Activated CD4-positive, alpha-beta T cell treated with anti-CD3 and anti-CD28 coated beads, Interleukin-2, amount 50 U/mL, for 48 hours (primary cell): Measurements from ENCODE around the gene MSRB2.
"Not testable (repeated sequence)": the region's sequence is repeated elsewhere in the genome, so short reads cannot be mapped to it uniquely, and the experiment has no call there.

Experiments used
- DNase-seq, 2 experiments: peaks; one replicate each; pipeline ENCODE4 v3.0.0-alpha.2; 2020

Gene MSRB2

GRCh38 chr10:23095404-23095965 lies at the start of gene MSRB2:
Gene MSRB2 (plus strand): TSS chr10:23095579. CDS start chr10:23095609, 30 bp downstream.
- DNase-seq = peak; percentile 79 to 81

- no peak for DNase-seq
Observed at GRCh38 chr10:23046027-23046426, 49.4 kb upstream of the MSRB2 start.

- DNase-seq = no peak
Observed at GRCh38 chr10:23047201-23048050, 48.0 kb upstream of the MSRB2 start.

- DNase-seq = no peak
Observed at GRCh38 chr10:23048191-23048590, 47.2 kb upstream of the MSRB2 start.

- DNase-seq = no peak
Observed at GRCh38 chr10:23051278-23051677, 44.1 kb upstream of the MSRB2 start.

- DNase-seq = no peak
Observed at GRCh38 chr10:23051855-23052331, 43.5 kb upstream of the MSRB2 start.

- DNase-seq = no peak
Observed at GRCh38 chr10:23053036-23053435, 42.3 kb upstream of the MSRB2 start.

GRCh38 chr10:23055424-23056185 lies 39.8 kb upstream of the MSRB2 start:
- no peak for DNase-seq

GRCh38 chr10:23056186-23056579 lies 39.2 kb upstream of the MSRB2 start:
- no peak for DNase-seq

- DNase-seq = no peak
Observed at GRCh38 chr10:23058366-23058765, 37.0 kb upstream of the MSRB2 start.

GRCh38 chr10:23060918-23061317 lies 34.5 kb upstream of the MSRB2 start:
- DNase-seq = no peak

- no peak for DNase-seq
Observed at GRCh38 chr10:23063045-23063972, 32.1 kb upstream of the MSRB2 start.

- no peak for DNase-seq
Observed at GRCh38 chr10:23063973-23064812, 31.2 kb upstream of the MSRB2 start.

GRCh38 chr10:23064813-23065114 lies 30.6 kb upstream of the MSRB2 start:
- not testable (repeated sequence) for DNase-seq

- DNase-seq = no peak
Observed at GRCh38 chr10:23065181-23065948, 30.0 kb upstream of the MSRB2 start.

- DNase-seq = no peak
Observed at GRCh38 chr10:23067337-23067736, 28.0 kb upstream of the MSRB2 start.

GRCh38 chr10:23067939-23068775 lies 27.2 kb upstream of the MSRB2 start:
- peak; percentile 75 to 77 for DNase-seq

GRCh38 chr10:23069019-23069815 lies 26.2 kb upstream of the MSRB2 start:
- peak; percentile 18 to 21 for DNase-seq
